ENCODE results near the gene PPP2R5A.

The PPP2R5A gene

GRCh38 chr1:212329105-212329504 is 43.9 kb downstream of the PPP2R5A start:
- in situ Hi-C loops (cut with MboI; ENCODE audit: low pct_unique_long_range_greater_than_20kb, low sequenced_read_pairs, unreplicated experiment) = no loop called here

GRCh38 chr1:212341090-212341489 is 55.9 kb downstream of the PPP2R5A start:
- TF ChIP-seq CTCF (IDR thresholded peaks at IDR 0.05; ENCODE audit: extremely low read depth, insufficient read depth, missing control alignments) = no peak
- no peak for DNase-seq (ENCODE audit: low spot score)
- in situ Hi-C loops (cut with MboI; ENCODE audit: low pct_unique_long_range_greater_than_20kb, low sequenced_read_pairs, unreplicated experiment) = no loop called here

More at GRCh38 chr1:212329105-212329504, 43.9 kb downstream of the PPP2R5A start:
- no peak for TF ChIP-seq CTCF (IDR thresholded peaks at IDR 0.05; ENCODE audit: extremely low read depth, insufficient read depth, missing control alignments)
- no peak for DNase-seq (ENCODE audit: low spot score)

GRCh38 chr1:212344905-212345304 is 59.7 kb downstream of the PPP2R5A start:
- no peak for DNase-seq (ENCODE audit: low spot score)
- TF ChIP-seq CTCF (IDR thresholded peaks at IDR 0.05; ENCODE audit: extremely low read depth, insufficient read depth, missing control alignments) = no peak
- in situ Hi-C loops (cut with MboI; ENCODE audit: low pct_unique_long_range_greater_than_20kb, low sequenced_read_pairs, unreplicated experiment) = no loop called here

- in situ Hi-C loops (cut with MboI; ENCODE audit: low pct_unique_long_range_greater_than_20kb, low sequenced_read_pairs, unreplicated experiment) = no loop called here
- TF ChIP-seq CTCF (IDR thresholded peaks at IDR 0.05; ENCODE audit: extremely low read depth, insufficient read depth, missing control alignments) = no peak
- DNase-seq (ENCODE audit: low spot score) = no peak
Measured at GRCh38 chr1:212346601-212347000, 61.4 kb downstream of the PPP2R5A start.

- in situ Hi-C loops (cut with MboI; ENCODE audit: low pct_unique_long_range_greater_than_20kb, low sequenced_read_pairs, unreplicated experiment) = loop anchor here (10.0 to 25.0 kb wide), 2 partner anchors 277 to 664 kb away; partner anchors contain the start of gene NEK2
Measured at GRCh38 chr1:212351588-212352362, 66.6 kb downstream of the PPP2R5A start.

GRCh38 chr1:212353181-212353580 is 68.0 kb downstream of the PPP2R5A start:
- no peak for TF ChIP-seq CTCF (IDR thresholded peaks at IDR 0.05; ENCODE audit: extremely low read depth, insufficient read depth, missing control alignments)
- in situ Hi-C loops (cut with MboI; ENCODE audit: low pct_unique_long_range_greater_than_20kb, low sequenced_read_pairs, unreplicated experiment) = loop anchor here (10.0 to 25.0 kb wide), 2 partner anchors 278 to 666 kb away; partner anchors contain the start of gene NEK2
- no peak for DNase-seq (ENCODE audit: low spot score)

More at GRCh38 chr1:212351588-212352362, 66.6 kb downstream of the PPP2R5A start:
- no peak for TF ChIP-seq CTCF (IDR thresholded peaks at IDR 0.05; ENCODE audit: extremely low read depth, insufficient read depth, missing control alignments)
- DNase-seq (ENCODE audit: low spot score) = no peak
